ENCODE measurements around the gene ACCSL.

The ACCSL gene

GRCh38 chr11:44096360-44097185, 48.8 kb downstream of the ACCSL start:
- DNase-seq (ENCODE audit: low read depth, low spot score): peak; percentile 42

DNA sequence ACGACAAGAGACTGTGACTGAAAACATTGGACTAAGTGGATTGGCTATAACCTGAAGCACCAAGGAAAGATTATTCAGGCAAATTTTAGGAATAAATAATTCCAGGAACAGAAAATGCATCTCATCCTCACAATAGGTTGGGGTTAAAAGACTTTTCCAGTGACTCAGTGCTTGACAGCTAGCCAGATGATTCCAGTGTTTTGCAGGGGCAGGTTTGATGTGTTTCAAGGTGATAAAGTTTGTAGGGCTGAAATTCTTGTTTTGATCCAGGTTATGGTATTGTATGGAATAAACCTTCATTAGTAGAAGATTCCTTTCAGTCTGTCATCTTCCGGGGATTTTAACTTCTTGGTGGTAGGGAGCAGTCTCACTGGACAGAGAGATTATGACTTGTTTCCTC, 50.0 kb downstream of the ACCSL start:
- DNase-seq (ENCODE audit: low read depth, low spot score): no peak

GRCh38 chr11:44101098-44101497, 53.3 kb downstream of the ACCSL start:
- no peak for DNase-seq (ENCODE audit: low read depth, low spot score)

GRCh38 chr11:44104481-44105294, 56.9 kb downstream of the ACCSL start:
- DNase-seq (ENCODE audit: low read depth, low spot score): peak; percentile 23

GRCh38 chr11:44108260-44108659, 60.5 kb downstream of the ACCSL start:
- DNase-seq (ENCODE audit: low read depth, low spot score): no peak

Measured in ELF-1 (cell line).